Stimulated activated naive CD4-positive, alpha-beta T cell treated with Interleukin-2 at 50 U/mL for 16 hours (primary cell): ENCODE measurements around the gene PELI1.
"Not testable (repeated sequence)": the region's sequence is repeated elsewhere in the genome, so short reads cannot be mapped to it uniquely, and the experiment has no call there.

ENCODE experiments used
- DNase-seq: peaks from one replicate; lab custom pipeline; 2025; lab: John Stamatoyannopoulos, UW

The PELI1 gene

DNA sequence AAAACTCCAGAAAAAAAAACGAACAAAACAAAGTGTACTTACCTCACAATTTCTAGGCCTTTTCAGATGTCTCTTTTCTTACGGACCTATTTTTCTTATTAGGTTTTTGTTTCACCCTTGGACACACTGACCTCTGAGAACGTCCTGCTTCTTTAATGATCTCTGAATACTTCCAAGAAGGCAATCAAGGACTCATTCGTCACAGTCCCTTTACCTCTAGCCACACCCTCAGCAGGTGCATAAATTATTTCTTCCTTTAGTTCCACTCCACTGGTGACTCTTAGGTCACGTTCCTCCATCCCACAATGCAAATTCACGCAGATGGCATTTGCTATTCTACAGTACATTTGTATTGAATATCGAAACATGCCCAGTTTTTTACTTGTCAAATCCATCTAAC is 21.9 kb downstream of the PELI1 start:
- DNase-seq = no peak

DNA sequence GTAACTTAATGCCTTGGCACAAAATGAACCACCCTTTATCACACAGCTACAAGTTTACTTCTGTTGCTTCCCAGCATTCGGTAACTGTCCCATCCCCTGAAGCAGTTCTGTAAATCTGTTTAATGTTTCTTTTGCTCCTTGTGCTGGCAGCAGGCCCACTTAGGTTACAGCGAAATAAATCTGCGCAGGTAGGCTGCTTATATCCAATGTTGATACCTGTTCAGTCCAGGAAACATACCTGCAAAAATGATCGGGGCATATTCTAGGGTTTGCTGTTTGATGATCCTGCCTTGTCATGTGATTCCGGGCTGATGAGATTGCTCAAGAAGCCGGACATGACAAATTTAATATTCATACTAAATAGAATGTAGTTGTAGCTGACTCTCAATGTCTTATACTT is 23.3 kb downstream of the PELI1 start:
- no peak for DNase-seq

DNA sequence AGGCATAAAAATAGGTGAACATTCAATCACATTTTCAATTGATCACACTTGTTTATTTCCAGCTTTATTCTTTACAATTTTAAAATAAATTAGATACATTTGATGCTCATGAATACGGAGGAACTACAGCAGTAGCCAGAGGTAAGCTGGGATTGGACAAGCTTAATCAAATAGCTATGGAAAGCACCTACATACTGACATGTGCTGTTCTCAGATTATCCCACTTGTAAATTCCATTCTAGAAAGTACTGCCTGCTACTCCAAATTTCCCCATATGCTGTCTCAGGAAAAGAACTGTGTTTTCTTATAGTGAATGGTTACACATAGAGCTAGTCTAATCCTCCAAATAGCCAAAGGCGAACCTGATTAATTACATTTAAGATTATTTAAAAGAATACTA is 24.2 kb downstream of the PELI1 start:
- no peak for DNase-seq

DNA sequence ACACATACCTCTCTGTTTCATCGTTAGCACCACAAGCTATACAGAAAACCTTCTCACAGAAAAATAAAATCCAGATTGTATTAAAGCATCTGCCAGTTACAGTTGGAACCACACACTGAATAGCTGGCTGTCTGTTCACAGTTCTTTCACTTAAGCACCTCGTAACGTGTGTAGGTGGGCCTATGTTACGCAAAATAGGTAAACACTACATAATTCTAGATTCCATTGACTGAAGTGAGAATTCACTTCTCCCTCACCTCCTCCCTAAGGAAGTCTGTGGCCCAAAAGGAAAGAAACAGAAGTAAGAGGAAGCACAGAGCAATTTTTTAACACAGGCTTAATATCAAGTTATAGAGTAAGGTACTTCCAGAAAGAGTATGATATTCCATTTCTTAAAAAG is 24.9 kb downstream of the PELI1 start:
- DNase-seq = no peak

DNA sequence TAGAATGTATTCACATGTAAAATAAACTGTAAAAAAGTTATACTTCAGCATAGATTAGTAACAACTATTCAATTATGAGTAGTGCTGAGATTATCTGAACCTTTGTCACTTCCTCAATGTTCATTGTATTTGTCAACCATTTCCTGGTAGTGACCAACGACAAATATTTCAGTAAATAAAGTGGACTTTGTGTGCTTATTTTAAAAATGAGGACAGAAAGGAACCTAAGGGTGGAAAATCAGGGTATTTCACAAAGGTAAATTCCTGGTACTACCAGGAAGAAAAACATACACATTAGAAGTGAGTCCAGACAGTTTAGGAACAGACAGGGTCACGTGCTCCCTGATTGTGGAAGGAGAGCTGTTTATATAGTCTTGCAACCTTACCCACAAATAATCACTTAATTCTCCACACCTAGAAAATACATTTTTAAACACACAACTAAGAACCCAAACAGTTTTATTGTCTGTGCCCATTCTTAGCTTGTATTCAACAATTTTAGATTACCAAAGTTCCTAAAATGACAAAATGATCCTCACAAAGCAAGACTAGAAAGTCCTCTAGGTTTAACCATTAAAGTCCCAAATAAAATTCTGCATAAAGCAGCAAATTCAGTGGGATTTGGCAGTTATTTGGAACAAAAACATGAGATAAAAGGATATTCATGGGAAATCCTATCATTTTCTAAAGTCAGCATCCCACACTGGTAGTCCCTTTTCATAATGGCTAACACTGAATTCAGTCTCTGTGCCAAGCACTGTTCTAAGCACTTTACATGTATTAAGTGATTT is 28.2 kb downstream of the PELI1 start:
- no peak for DNase-seq

DNA sequence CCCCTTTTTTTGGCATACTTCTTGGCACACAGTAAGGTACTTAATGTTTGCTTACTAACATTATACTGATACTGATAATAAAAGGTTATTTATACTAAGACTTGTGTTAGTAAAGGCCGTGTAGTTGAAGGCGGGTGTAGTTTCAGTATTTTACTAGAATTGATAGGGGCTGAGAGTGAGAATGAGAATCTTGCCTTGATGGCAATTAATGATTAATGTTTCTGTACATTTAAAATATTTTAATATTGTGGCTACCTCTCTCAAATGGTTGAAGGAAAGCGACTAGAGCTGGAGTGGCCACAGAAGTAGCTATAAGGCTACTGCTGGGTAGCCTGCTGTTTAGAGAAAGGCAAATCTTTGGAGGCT is 29.3 kb downstream of the PELI1 start:
- no peak for DNase-seq

DNA sequence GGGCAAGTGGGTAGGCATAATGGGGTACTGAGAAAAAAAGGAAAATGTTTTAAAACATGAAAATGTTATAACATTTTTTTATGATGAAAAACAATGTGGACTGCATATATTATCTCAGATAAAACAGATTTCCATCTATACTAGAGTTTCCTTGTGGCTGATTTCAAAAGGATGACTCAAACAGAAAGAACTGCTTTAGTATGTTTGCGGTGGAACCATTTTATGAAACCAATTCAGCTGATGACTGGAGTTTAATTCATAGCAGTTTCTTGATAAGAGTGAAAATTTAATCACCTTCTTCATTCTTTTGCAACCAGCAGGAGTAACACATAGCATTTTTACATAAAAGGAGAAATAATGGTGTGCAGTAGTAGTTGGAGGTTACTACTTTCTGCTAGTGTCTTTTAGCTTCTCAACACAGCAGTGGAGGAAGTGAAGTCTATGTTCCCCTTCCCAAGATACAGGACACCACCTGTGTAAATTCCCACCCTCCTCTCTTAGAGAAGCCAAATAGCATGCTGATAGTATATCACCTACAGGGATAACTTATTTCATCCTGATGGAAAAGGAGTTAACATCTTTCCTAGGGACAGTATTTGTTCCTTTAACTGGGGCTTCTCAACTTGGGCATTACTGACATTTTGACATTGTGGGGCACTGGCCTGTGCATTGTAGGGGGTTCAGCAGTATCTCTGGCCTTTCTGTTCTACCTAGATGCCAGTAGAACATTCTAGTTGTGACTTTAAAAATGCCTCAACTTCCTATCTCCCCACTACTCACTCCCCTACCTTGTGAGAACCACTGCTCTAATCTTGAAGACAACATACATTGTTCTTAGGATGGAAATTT is 29.9 kb downstream of the PELI1 start:
- DNase-seq = no peak

DNA sequence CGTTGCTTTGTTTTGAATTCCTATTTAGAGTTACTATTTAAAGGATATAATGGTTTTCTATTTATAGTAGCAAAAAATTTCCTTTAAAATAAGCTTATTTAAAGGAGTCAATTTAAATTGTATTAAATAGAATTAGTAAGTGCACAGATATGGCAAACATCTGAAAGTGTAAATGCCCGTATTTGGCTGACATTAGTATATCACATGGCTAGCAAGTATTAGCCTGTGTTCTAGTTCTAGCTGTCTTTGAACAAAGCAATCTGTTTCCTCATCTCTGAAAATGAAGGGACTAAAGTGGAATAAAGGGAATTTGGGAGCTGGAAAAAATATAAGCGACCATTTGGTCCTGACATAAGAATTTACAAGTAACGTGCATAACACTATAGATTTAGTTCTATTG is 32.2 kb downstream of the PELI1 start:
- no peak for DNase-seq

DNA sequence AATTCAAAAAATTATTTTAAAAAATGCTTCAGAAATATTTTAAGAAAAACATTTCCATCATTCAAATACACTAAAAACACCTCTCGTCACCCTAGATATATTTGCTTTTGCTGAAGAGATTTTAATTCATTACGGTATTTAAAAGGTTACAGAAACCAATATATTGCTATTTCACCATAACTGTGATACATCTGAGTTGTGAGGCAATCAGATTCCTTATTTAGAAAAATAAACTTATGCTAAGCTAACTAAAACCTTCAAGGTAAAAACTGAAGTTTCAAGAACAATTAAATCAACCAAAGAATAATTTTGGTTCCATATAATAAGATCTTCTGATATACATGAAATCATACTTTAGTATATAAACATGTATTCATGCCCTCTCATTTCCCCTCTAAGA is 32.8 kb downstream of the PELI1 start:
- no peak for DNase-seq

DNA sequence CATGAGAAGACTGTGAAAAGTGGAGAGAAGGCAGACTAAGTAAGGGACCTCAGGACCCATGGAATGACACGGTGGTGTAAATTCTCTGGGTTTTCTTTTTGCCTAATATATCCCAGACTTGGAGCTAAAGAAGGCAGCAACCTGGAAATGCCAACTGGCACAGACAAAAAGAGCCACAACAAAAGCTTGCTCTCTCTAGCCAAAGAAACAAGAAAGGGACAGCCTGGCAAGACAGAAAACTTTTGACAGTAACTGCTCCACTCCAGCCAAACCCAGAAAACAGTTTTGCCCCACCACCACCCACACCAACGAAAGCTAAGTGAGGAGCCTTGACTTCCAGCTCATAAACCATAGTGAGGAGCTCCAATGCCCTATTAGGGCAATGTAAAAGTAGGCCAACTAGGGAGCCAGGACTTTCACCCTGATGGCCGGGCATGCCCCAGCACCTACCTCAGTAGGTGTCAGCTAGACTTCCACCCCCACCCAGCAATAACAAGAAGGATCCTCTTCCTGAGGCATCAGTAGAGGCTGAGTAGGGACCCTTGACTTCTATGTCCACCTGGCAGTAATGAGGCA is 35.5 kb downstream of the PELI1 start:
- no peak for DNase-seq

DNA sequence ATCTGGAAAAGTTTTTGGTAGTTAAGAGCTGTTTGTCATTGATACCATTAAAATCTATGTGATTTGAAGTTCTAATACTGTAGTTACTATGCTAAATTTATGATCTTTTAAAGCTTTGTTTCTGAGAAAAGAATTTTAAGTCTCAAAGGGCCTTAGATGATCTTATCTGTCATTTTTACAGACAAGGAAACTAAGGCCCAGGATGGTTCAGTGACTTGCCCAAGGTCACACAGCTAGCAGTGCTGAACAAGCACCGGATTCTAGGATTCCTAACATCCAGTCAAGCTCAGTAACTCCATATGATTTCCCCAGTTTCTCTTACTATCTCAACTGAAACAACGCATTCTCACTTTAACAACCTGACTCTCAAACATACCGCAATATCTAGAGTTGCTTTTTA is 37.7 kb downstream of the PELI1 start:
- no peak for DNase-seq

DNA sequence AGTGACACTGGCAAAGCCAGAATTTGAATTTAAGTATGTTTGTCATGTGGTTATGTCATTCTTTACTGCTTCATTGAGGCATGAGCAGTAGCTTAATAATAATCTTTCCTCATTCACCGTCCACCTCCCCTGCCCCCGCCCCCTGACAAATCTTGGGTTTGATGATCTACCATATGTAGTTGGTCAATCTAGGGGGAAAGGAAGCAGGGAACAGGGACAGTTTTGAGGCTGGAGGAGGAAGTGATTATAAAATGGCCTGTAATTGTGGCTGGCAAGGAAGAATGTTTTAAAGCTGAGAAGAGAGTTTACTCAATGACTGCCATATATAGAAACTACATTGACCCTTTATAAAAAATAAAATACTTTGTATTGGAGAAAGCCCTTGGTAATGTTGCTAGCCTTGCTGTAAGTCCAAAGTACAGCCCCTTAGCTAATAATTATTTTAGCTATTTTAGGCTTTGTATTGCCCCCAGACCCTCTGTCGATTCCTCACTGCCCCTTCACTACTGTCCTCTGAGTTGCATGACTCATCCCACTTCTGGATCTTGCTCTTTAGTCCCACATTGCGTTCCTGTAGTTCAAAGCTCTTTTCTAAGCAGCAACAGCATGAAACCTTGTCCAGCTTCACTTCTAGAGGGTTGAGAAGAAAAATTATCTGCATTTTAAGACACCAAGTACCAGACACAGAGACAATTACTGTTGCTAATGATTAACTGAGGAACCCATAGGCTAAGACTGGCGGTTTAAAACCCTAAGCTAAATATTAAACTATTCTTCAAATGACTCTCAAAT is 38.4 kb downstream of the PELI1 start:
- DNase-seq = no peak

DNA sequence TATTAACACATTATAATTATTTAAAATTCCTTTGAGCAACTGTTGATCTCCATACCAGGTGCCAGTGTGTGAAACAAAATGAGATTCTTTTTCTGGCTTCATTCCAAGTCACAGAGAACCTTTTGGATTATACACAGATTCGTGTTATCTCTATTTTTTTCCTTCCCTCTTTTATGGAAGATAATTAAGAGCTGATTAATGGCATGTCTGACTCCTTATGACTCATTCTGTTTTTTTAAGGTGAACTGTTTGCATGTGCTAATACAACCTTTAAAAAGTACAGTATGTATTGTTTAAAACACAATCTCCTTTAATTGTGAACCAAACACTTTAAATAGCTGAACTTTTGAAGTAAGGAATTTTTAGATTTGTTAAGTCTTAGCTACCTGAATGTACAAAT is 39.3 kb downstream of the PELI1 start:
- no peak for DNase-seq

DNA sequence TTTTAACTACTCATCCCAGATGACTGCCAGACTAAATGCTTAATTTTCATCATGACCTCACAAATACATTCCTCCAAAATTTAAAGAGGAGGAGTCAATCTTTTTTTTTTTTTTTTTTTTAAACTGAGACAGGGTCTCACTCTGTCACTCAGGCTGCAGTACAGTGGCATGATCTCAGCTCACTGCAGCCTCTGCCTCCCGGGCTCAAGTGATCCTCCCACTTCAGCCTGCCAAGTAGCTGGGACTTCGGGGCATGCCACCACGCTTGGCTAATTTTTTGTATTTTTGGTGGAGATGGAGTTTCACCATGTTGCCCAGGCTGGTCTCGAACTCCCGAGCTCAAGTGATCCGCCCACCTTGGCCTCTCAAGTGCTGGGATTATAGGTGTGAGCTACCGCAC is 41.5 kb downstream of the PELI1 start:
- not testable (repeated sequence) for DNase-seq

DNA sequence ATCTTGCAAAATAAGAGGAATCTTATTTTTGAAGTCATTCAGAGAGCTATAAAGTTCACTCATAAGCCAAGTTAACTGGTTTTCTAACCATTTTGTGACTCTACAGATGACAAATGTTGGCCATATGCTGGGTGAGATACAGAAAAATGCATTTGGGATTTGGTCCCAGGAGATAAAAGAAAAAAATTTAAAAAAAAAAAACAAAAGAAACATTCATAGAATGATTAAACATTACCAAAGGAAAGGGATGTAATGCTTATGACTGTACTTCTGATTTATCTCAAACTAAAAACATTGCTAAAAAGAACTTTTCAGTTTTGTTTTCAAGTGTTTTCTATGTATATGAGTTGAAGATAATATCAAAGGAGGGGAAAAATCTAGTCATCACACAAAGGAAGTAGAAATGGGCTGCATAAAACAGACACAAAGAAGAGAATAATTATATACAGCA is 43.1 kb downstream of the PELI1 start:
- no peak for DNase-seq

DNA sequence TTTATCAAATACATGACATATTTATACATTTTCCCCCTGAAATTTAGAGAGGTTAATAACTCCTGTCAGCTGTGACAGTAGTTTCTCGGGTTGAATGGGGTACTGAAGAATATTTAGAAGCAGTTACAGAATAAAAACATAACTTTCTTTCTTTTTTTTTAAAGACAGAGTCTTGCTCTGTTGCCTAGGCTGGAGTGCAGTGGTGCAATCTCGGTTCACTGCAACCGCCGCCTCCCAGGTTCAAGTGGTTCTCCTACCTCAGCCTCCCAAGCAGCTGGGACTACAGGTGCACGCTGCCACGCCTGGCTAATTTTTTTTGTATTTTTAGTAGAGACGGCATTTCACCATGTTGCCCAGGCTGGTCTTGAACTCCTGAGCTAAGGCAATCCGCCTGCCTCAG is 43.6 kb downstream of the PELI1 start:
- DNase-seq = not testable (repeated sequence)

DNA sequence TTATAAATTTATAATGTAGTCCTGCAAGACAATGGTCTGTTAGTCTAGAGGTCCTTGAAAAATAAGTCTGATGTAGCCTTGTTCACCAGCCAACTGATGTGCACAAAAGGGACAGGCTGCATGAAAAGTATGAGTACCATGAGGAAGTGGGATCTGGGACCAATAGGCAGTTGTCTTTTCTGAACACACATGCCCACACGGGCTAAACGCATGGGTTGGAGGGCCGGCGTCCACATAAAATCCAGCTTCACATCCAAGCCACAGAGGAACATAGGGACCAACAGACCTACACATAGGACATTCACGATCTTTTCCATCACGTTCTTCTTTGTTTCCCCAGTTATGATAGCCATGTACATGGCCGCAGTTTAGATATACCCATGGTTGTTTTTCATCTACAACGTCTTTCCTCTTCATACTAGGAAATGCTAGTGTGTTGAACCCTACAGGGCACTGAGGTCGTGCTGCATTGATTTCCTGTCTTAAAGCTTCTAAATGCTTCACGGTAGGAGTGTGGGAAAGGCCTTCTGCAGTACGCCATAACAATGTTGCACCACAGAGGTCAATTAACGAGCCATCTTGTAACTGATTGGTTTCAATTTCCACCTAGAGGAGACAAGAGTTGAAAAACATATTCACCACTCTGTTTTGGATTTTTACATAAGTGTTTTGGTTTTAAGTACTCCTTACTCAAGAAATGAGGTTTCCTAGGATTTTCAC is 49.4 kb downstream of the PELI1 start:
- DNase-seq = no peak

DNA sequence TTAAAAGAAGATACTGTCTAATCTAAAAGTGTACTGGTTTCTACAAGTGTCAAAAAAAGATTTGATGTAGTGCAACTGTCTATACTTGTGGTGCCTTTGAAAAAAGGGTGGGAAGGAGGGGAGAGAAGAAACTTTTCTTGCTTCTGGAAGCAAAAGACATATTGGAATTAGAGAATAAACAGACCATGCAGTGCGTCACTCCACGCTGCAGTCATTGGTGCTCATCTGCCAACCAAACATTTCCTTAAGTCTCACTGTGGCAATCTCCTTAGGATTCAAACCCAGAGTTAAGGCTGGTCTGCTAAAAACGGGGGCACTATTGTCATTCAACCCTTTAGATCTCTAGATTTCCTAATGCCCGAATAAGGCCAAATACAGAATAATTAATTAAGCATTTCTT is 50.9 kb downstream of the PELI1 start:
- no peak for DNase-seq

DNA sequence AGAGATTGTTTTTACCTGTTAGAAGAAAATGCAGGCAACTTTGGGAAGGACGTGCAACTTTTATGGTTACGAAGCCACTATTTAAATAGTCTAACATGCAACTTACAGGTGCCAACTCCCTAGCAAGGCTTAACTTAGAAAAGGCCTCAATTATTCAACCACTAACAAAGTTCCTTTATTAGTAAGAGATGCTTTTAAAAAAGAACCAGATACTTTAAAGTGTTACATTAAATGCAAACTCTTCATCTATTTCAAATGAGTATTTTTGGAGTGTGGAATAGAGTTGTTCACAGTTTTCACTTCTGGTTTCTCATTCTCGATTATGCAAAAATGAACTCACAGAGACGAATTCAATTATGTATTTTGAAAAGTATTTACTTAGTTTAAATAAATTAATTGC is 51.7 kb downstream of the PELI1 start:
- no peak for DNase-seq

DNA sequence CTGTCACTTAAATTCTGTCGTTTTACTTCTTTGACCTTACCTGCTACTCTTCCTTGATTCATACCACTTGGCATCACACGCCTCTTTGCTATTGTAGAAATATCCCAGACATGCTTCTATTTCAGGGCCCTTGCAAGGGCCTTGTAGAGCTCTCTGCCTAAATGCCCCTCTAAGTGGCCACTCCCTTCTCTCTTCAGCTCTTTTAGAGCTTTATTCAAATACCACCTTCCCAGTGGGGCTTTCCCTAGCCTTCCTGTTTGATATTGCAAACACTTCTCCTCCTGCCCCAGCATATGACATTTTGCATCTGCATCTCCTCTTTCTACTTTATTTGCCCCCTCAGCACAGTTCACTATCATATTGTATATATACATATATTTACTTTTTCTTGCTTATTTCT is 54.0 kb downstream of the PELI1 start:
- no peak for DNase-seq

DNA sequence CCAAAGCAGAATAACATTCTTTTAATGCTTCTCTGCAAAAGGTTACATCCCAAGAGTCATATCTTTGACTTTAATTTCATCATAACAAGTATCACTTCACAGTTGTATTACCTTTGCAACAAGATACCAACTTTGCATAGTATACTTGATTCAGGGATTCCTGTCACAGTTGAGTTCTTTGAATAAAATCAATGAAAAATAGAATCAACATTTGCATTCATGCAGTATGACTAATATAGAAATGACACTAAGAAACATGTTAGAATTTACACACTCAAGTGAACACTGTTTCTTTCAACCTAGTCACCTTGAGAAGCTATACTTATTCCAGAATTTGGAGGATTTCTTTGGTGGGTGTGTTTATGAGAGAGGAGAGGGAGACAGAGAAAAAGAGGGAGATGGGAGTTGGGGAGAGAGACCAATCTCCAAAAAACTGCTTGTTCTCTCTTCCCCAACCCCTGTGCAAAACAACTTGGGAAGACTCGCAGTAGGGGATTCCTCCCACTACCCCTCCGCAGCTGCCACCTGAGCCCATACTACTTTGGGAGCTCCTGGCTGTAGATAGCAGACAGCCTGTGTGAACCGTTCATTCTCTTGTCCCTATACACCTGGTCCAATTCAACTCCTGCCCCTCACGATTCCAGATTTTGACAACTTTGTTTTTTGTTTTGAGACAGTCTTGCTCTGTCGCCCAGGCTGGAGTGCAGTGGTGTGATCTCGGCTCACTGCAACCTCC is 57.7 kb downstream of the PELI1 start:
- no peak for DNase-seq
